Loucy (cell line): ENCODE results near the gene HOXA9.
A peak's percentile ranks its signal among the peaks of the same experiment; 100 is the strongest.

Experiments
- H2AFZ ChIP-seq: fragments of 200-600 bp; sonication (generic); 2 replicates; pipeline ENCODE4 v1.6.0; 2016; ENCODE audit warnings: antibody characterized with exemption, mild to moderate bottlenecking, low read length, moderate library complexity
- H3F3A ChIP-seq: fragments of 200-600 bp; 2 replicates; pipeline ENCODE4 v1.6.0; 2016; ENCODE audit warnings: antibody characterized with exemption, low read depth, mild to moderate bottlenecking
- H3K27me3 ChIP-seq: fragments of 200-600 bp; sonication (generic); 2 replicates; pipeline ENCODE4 v1.6.1; 2014; ENCODE audit warnings: low read length, mild to moderate bottlenecking; ENCODE audit not compliant: insufficient read depth, poor library complexity, severe bottlenecking
- H3K36me3 ChIP-seq: fragments of 200-600 bp; sonication (generic); 2 replicates; pipeline ENCODE4 v1.6.1; 2016; ENCODE audit warnings: low read length; ENCODE audit not compliant: insufficient read depth
- H3K4me1 ChIP-seq: fragments of 200-600 bp; sonication (generic); 2 replicates; pipeline ENCODE4 v1.5.1; 2014; ENCODE audit warnings: low read length, mild to moderate bottlenecking; ENCODE audit not compliant: insufficient read depth, poor library complexity, severe bottlenecking
- H3K4me2 ChIP-seq: fragments of 200-600 bp; sonication (generic); 2 replicates; pipeline ENCODE4 v1.6.0; 2014; ENCODE audit warnings: antibody characterized with exemption, low read length, low read depth, mild to moderate bottlenecking; ENCODE audit not compliant: poor library complexity, severe bottlenecking
- H3K4me3 ChIP-seq: fragments of 200-600 bp; sonication (generic); 2 replicates; pipeline ENCODE4 v1.5.1; 2014; ENCODE audit warnings: low read length, mild to moderate bottlenecking, mixed read lengths; ENCODE audit not compliant: poor library complexity, severe bottlenecking
- H3K79me2 ChIP-seq: fragments of 200-600 bp; sonication (generic); 2 replicates; pipeline ENCODE4 v1.6.1; 2014; ENCODE audit warnings: low read length; ENCODE audit not compliant: insufficient read depth
- H3K9ac ChIP-seq: fragments of 200-600 bp; sonication (generic); 2 replicates; pipeline ENCODE4 v1.6.0; 2014; ENCODE audit warnings: mild to moderate bottlenecking, low read depth, low read length, moderate library complexity; ENCODE audit not compliant: poor library complexity, severe bottlenecking
- H3K9me2 ChIP-seq: fragments of 200-600 bp; sonication (generic); replicated peaks from 2 replicates; pipeline ENCODE4 v1.6.1; 2016; ENCODE audit warnings: low read depth, low read length, mixed read lengths
- H3K9me3 ChIP-seq: fragments of 200-600 bp; sonication (generic); 2 replicates; pipeline ENCODE4 v1.6.1; 2014; ENCODE audit warnings: mild to moderate bottlenecking, antibody characterized with exemption, low read length, low read depth; ENCODE audit not compliant: insufficient read depth
- H4K20me1 ChIP-seq: fragments of 200-600 bp; sonication (generic); 2 replicates; pipeline ENCODE4 v1.6.0; 2014; ENCODE audit warnings: antibody characterized with exemption, low read length, mild to moderate bottlenecking; ENCODE audit not compliant: insufficient read depth, poor library complexity, severe bottlenecking
- EZH2phosphoT487 ChIP-seq: fragments of 200-600 bp; IDR thresholded peaks from 2 replicates; pipeline ENCODE4 v1.6.1; 2018; ENCODE audit warnings: antibody characterized with exemption, mild to moderate bottlenecking, moderate library complexity, borderline replicate concordance
- TF ChIP-seq, protein P1 (sequence below): fragments of 200-600 bp; sonication (generic); conservative IDR thresholded peaks from 2 replicates; pipeline ENCODE4 v1.5.1; 2014; ENCODE audit warnings: mild to moderate bottlenecking, antibody characterized with exemption, low read length

HOXA9 gene

GRCh38 chr7:27197137-27198042, 32.1 kb upstream of the HOXA9 start:
- Histone ChIP-seq H3K79me2 (peaks cover 95% of the 10 kb centered on the region), H3K9ac (peak overlapping the region; percentile 99), H3K9me3 (no peaks in the 10 kb centered on the region), H3K9me2 (no peaks in the 10 kb centered on the region), H3K36me3 (peaks cover 9% of the 10 kb centered on the region), H2AFZ (no peak overlapping the region), H3K4me1 (peaks cover 42% of the 10 kb centered on the region), H3K27me3 (peaks cover 9% of the 10 kb centered on the region), H4K20me1 (peaks cover 53% of the 10 kb centered on the region), H3K4me3 (peak overlapping the region; percentile 91), H3F3A (0 out of 2 replicates have a peak, but pooled peaks cover 4% of the 10 kb centered on the region), H3K4me2 (peak overlapping the region; percentile 98)
- TF ChIP-seq, protein P1, sequence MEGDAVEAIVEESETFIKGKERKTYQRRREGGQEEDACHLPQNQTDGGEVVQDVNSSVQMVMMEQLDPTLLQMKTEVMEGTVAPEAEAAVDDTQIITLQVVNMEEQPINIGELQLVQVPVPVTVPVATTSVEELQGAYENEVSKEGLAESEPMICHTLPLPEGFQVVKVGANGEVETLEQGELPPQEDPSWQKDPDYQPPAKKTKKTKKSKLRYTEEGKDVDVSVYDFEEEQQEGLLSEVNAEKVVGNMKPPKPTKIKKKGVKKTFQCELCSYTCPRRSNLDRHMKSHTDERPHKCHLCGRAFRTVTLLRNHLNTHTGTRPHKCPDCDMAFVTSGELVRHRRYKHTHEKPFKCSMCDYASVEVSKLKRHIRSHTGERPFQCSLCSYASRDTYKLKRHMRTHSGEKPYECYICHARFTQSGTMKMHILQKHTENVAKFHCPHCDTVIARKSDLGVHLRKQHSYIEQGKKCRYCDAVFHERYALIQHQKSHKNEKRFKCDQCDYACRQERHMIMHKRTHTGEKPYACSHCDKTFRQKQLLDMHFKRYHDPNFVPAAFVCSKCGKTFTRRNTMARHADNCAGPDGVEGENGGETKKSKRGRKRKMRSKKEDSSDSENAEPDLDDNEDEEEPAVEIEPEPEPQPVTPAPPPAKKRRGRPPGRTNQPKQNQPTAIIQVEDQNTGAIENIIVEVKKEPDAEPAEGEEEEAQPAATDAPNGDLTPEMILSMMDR, result no peak
- TF ChIP-seq EZH2phosphoT487, result no peak

- Histone ChIP-seq H3K4me2 (peak overlapping the region; percentile 98), H4K20me1 (peaks cover 60% of the 10 kb centered on the region), H3K4me3 (peak overlapping the region; percentile 91), H3K9me3 (no peaks in the 10 kb centered on the region), H3K36me3 (peaks cover 11% of the 10 kb centered on the region), H3K79me2 (peaks cover 95% of the 10 kb centered on the region), H3K9ac (peak overlapping the region; percentile 99), H3F3A (0 out of 2 replicates have a peak, but pooled peaks cover 4% of the 10 kb centered on the region), H3K27me3 (peaks cover 16% of the 10 kb centered on the region), H3K9me2 (no peaks in the 10 kb centered on the region), H2AFZ (no peak overlapping the region), H3K4me1 (peaks cover 34% of the 10 kb centered on the region)
- no peak for TF ChIP-seq EZH2phosphoT487
- TF ChIP-seq, protein P1, result peak; percentile 88
Measured at GRCh38 chr7:27196287-27196767, 31.0 kb upstream of the HOXA9 start.

GRCh38 chr7:27194686-27195379, 29.5 kb upstream of the HOXA9 start:
- Histone ChIP-seq H3K79me2 (peaks cover 97% of the 10 kb centered on the region), H3K9ac (peak overlapping the region; percentile 99), H3K4me3 (peak overlapping the region; percentile 91), H3K27me3 (peaks cover 16% of the 10 kb centered on the region), H3K4me1 (peaks cover 41% of the 10 kb centered on the region), H3K9me3 (no peaks in the 10 kb centered on the region), H4K20me1 (peaks cover 68% of the 10 kb centered on the region), H3K4me2 (peak overlapping the region; percentile 98), H2AFZ (no peak overlapping the region), H3F3A (0 out of 2 replicates have a peak, but pooled peaks cover 4% of the 10 kb centered on the region), H3K36me3 (peaks cover 11% of the 10 kb centered on the region), H3K9me2 (no peaks in the 10 kb centered on the region)
- TF ChIP-seq EZH2phosphoT487, result no peak
- TF ChIP-seq, protein P1, result no peak
